Subcutaneous adipose tissue (tissue), 4 donors: Measurements from ENCODE around the gene SLC9A5. TPM values are rescaled to one million over a fixed set of nuclear protein-coding genes. Genes with fewer than 3 reads are reported as not detected.

Experiments
- CTCF ChIP-seq: fragments of 450-650 bp; IDR thresholded peaks from one replicate; pipeline ENCODE4 v1.5.1; 2016; ENCODE audit warnings: low read depth, mild to moderate bottlenecking, control low read depth, antibody characterized with exemption, moderate library complexity
- total RNA-seq, 4 donors: library from RNA; depleted of rRNA; stranded (reverse); fragments of >200 nt; gene quantifications; one replicate each; pipeline ENCODE4 v1.1.0, GENCODE V29; 2016

The SLC9A5 gene
- total RNA-seq, 4 donors from 2014 or later, result 1.0 to 2.3 (median 1.3) TPM; not detected in 1

- no peak for TF ChIP-seq CTCF
Measured at GRCh38 chr16:67299269-67299668, 50.5 kb downstream of the SLC9A5 start.

- no peak for TF ChIP-seq CTCF
Measured at GRCh38 chr16:67301080-67301782, 52.5 kb downstream of the SLC9A5 start.

GRCh38 chr16:67302076-67302475 is 53.3 kb downstream of the SLC9A5 start:
- no peak for TF ChIP-seq CTCF

- TF ChIP-seq CTCF, result no peak
Measured at GRCh38 chr16:67302970-67303369, 54.2 kb downstream of the SLC9A5 start.

- no peak for TF ChIP-seq CTCF
Measured at GRCh38 chr16:67304020-67304419, 55.2 kb downstream of the SLC9A5 start.

GRCh38 chr16:67305216-67306071 is 56.7 kb downstream of the SLC9A5 start:
- no peak for TF ChIP-seq CTCF

- no peak for TF ChIP-seq CTCF
Measured at GRCh38 chr16:67310561-67310960, 61.8 kb downstream of the SLC9A5 start.
